Kidney (tissue), 14 donors: ENCODE data around the gene RPL39L. TPM values are rescaled to one million over a fixed set of nuclear protein-coding genes. Genes with fewer than 3 reads are reported as not detected.

Source experiments
- DNase-seq, 5 donors: peaks; one replicate each; pipeline ENCODE4 v3.0.0-alpha.2; 2013 to 2020
- FAIRE-seq: peaks from 2 replicates; lab custom pipeline; 2012; peaks lifted over from hg19 to GRCh38; lab: Jason Lieb, UNC
- H3K27ac ChIP-seq, 2 donors: one replicate each; pipeline ENCODE4 v1.7.0; 2013; ENCODE audit warnings: low read depth in 2 of 2, low read length in 2 of 2, inconsistent platforms in 1 of 2
- H3K27me3 ChIP-seq: one replicate; pipeline ENCODE4 v1.7.1; 2013; ENCODE audit warnings: low read length, inconsistent platforms; ENCODE audit not compliant: control insufficient read depth, insufficient read depth
- H3K36me3 ChIP-seq, 3 donors: one replicate each; pipeline versions ENCODE4 v1.7.0 to v1.7.1; 2013; ENCODE audit warnings: low read length in 3 of 3, control low read depth in 1 of 3, inconsistent platforms in 1 of 3; ENCODE audit not compliant: insufficient read depth in 3 of 3, control insufficient read depth in 2 of 3
- H3K4me1 ChIP-seq, 3 donors: one replicate each; pipeline versions ENCODE4 v1.7.0 to v1.7.1; 2013; ENCODE audit warnings: low read length in 3 of 3, inconsistent platforms in 1 of 3, low read depth in 1 of 3; ENCODE audit not compliant: control insufficient read depth in 2 of 3, insufficient read depth in 2 of 3
- H3K4me3 ChIP-seq, 3 donors: one replicate each; pipeline versions ENCODE4 v1.7.0 to v1.8.1; 2013; ENCODE audit warnings: low read length in 3 of 3, control low read depth in 1 of 3, inconsistent platforms in 1 of 3
- H3K9ac ChIP-seq, 3 donors: one replicate each; pipeline versions ENCODE4 v1.7.0 to v1.7.1; 2013; ENCODE audit warnings: low read length in 3 of 3, control low read depth in 1 of 3, inconsistent platforms in 1 of 3
- H3K9me3 ChIP-seq, 3 donors: one replicate each; pipeline versions ENCODE4 v1.7.0 to v1.7.1; 2013; ENCODE audit warnings: low read length in 3 of 3, control low read depth in 1 of 3, inconsistent platforms in 1 of 3; ENCODE audit not compliant: control insufficient read depth in 2 of 3, insufficient read depth in 1 of 3
- intact Hi-C: fragments of 100-400 bp; cut with DNase I; formaldehyde crosslinking; loops from one replicate; pipeline ENCODE4 v1.11.1; 2022
- polyA plus RNA-seq: library from polyadenylated mRNA; stranded (reverse); fragments of 350-450 nt; fragmentation: Illumina TruSeq; extraction: RNeasy Lipid Tissue Mini Kit (QIAGEN cat#74804); gene quantifications from one replicate; pipeline ENCODE4 v1.2.3, GENCODE V29; 2014; ENCODE audit warnings: low read depth, low replicate concordance; ENCODE audit not compliant: insufficient read depth
- total RNA-seq: library from RNA; stranded (reverse); fragmentation: NEBNext Ultra II Directional; extraction: Animal tissue kit (Norgen Biotek cat#: 25700); gene quantifications from one replicate; pipeline ENCODE4 v1.2.1, GENCODE V29; 2021
- TF ChIP-seq, protein P1 (sequence below): IDR thresholded peaks from 3 replicates; pipeline ENCODE4 v1.5.1; 2012; ENCODE audit warnings: mild to moderate bottlenecking, moderate library complexity, borderline replicate concordance; ENCODE audit not compliant: insufficient read depth; ENCODE audit errors: extremely low read depth
- donor health status: control.
- donor health status: control.
- donor health status: control.
- donor health status: control.
- donor health status: control.
- donor health status: DM: yes; HTN: yes; CAD: no.
- donor health status: Normal renal cell carcinoma (clear cell type).

Gene RPL39L
- total and polyA plus RNA-seq, 2 donors from 2014 or later, result 5.7 to 10.9 TPM

DNA sequence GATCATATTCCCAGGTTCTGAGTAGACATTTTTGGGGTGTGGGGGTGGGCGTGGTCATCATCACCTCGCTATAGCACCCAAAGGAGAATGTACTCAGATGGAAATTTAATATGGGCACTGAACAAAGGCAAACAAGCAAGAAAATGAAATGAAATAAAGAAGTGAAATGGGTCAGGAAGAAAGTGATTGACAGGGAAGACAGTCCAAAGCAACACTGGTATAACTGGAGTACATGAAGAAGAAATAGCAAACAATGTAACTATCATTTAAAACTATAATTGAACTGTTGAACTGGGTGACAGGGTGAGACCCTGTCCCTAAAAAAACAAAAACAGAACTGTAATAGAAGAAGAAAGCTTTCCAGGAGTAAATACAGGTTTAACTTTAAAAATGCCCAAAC lies 24.8 kb downstream of the RPL39L start:
- Histone ChIP-seq H3K9me3 (no peaks in the 10 kb centered on the region), H3K9ac (no peak overlapping the region), H3K4me1 (no peaks in the 10 kb centered on the region), H3K27me3 (no peaks in the 10 kb centered on the region), H3K36me3 (no peaks in the 10 kb centered on the region), H3K4me3 (no peak overlapping the region), H3K27ac (no peak overlapping the region)
- TF ChIP-seq, protein P1, sequence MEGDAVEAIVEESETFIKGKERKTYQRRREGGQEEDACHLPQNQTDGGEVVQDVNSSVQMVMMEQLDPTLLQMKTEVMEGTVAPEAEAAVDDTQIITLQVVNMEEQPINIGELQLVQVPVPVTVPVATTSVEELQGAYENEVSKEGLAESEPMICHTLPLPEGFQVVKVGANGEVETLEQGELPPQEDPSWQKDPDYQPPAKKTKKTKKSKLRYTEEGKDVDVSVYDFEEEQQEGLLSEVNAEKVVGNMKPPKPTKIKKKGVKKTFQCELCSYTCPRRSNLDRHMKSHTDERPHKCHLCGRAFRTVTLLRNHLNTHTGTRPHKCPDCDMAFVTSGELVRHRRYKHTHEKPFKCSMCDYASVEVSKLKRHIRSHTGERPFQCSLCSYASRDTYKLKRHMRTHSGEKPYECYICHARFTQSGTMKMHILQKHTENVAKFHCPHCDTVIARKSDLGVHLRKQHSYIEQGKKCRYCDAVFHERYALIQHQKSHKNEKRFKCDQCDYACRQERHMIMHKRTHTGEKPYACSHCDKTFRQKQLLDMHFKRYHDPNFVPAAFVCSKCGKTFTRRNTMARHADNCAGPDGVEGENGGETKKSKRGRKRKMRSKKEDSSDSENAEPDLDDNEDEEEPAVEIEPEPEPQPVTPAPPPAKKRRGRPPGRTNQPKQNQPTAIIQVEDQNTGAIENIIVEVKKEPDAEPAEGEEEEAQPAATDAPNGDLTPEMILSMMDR, result no peak
- FAIRE-seq (no peak), DNase-seq (no peak)
- intact Hi-C loops, result no loop called here

DNA sequence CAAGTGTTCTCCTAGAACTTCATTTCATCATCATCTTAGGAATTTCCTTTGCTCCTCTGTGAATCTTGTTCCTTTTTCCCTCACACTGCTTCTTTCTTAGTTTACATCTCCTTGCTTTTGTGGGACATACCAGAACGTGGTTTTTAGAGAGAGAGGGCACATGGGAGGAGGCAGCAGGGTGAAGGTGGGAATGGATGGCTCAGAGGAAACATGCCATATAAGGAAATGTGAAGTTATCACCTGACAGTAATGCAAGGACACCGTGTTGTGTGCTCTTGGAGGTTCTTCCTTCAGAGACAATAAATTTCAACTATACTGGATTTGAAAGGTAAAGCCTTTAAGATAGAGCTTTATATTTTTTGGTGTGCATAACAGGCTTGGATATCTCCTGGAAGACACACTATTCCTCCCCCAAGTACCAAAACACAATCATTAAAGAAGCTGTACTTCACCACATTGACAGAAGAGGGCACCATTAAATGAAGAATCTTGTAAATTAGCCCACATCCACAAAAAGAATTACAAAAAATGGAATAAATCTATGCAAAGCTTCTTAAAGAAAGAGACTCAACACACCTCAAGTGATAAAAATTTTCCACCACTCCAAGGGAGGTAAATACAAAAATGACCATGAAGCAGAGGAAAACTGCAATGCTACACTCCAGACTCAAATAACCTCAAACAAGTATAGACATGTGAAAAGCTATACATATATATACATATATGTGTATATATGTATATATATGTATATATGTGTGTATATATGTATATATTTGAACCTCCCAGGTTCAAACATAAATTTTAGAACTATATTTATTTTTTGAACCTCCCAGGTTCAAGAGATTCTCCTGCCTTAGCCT lies 26.1 kb downstream of the RPL39L start:
- Histone ChIP-seq H3K4me1 (no peaks in the 10 kb centered on the region), H3K9me3 (no peaks in the 10 kb centered on the region), H3K36me3 (no peaks in the 10 kb centered on the region), H3K27ac (no peak overlapping the region), H3K4me3 (no peak overlapping the region), H3K27me3 (no peaks in the 10 kb centered on the region), H3K9ac (no peak overlapping the region)
- intact Hi-C loops, result no loop called here
- FAIRE-seq (no peak), DNase-seq (peak in 2 of 5 donors; percentile 17 to 39)
- TF ChIP-seq, protein P1, result peak; percentile 45

DNA sequence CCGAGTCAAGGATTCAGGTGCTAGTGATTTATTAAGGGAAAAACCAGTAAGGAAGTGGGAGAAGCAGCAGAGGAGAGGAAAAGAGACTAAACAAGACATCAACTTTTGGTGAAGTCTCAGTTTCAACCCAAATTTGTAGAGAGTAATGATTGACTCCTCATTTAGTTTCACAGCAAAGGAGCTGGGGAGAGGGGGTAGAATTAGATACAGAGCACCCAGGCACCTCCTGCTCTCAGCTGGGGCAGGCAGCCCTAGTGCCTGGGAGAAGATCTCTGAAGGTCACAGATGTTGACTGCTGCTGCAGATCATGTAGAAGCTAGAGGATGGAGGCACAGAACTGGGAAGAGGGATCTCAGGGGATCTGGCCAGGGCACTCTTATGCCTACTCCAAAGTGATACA lies 29.1 kb downstream of the RPL39L start:
- Histone ChIP-seq H3K9me3 (no peaks in the 10 kb centered on the region), H3K36me3 (no peaks in the 10 kb centered on the region), H3K4me1 (no peaks in the 10 kb centered on the region), H3K27ac (no peak overlapping the region), H3K27me3 (no peaks in the 10 kb centered on the region), H3K4me3 (no peak overlapping the region), H3K9ac (no peak overlapping the region)
- intact Hi-C loops, result no loop called here
- TF ChIP-seq, protein P1, result no peak
- no peak for FAIRE-seq
- DNase-seq, result no peak

DNA sequence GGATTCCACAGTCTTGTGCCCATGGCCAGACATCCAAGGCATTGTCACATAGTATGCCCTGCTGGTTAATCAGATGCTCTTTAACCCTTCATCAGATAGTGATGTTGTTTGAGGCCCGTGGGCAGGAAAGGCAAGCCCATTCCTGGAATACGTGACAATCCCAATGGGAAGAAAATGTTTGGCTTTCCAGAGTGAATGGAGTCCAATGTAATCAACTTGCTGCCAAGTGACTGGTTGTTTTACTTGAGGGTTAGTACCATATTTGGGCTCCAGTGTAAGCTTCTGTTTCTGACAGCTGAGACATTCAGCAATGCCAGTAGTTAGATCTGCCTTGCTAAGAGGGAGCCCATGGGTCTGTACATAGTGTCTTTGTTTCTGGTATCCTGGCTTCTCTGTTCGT lies 31.3 kb downstream of the RPL39L start:
- H3K4me3 ChIP-seq, result no peak overlapping the region
- intact Hi-C loops, result no loop called here

More for the DNA sequence above, 31.3 kb downstream of the RPL39L start:
- TF ChIP-seq, protein P1, result no peak
- no peaks in the 10 kb centered on the region for H3K4me1 ChIP-seq
- FAIRE-seq (no peak), DNase-seq (no peak)
- H3K36me3 ChIP-seq, result no peaks in the 10 kb centered on the region
- no peak overlapping the region for H3K9ac ChIP-seq
- H3K27ac ChIP-seq, result no peak overlapping the region
- H3K27me3 ChIP-seq, result no peaks in the 10 kb centered on the region
- no peaks in the 10 kb centered on the region for H3K9me3 ChIP-seq
